Fibroblast of mammary gland (primary cell): ENCODE data around the gene APBB2.
A peak's percentile ranks its signal among the peaks of the same experiment; 100 is the strongest.

Experiments
- DNase-seq: peaks from one replicate; pipeline ENCODE4 v3.0.0-alpha.2; 2010; ENCODE audit warnings: low read depth
- H3K4me3 ChIP-seq: 2 replicates; pipeline ENCODE4 v1.5.1; 2011; ENCODE audit warnings: low read depth, mild to moderate bottlenecking, low read length, moderate library complexity; ENCODE audit not compliant: control insufficient read depth
- TF ChIP-seq, protein P1 (sequence below): conservative IDR thresholded peaks from 2 replicates; pipeline ENCODE4 v1.5.1; 2011; ENCODE audit warnings: low read depth, low read length, inconsistent platforms; ENCODE audit not compliant: control insufficient read depth, insufficient read depth

Gene APBB2

DNA sequence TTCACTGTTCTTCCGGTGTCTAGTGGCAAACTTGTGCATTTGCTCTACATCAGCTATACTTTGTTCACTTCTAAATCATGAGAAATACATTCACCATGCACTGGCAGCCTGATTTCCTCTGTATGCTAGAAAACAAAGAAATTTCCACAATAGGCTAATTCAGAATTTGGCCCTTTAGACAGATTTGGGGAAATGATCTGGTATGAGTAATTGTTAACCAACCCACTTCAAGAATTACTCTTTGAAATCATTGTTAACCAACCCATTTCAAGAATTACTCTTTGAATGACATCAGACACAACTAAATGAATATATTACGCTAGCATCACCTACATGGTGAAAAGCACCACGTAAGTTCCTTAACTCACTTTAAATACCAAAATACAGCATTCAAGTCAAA is 14.6 kb downstream of the APBB2 start:
- TF ChIP-seq, protein P1, sequence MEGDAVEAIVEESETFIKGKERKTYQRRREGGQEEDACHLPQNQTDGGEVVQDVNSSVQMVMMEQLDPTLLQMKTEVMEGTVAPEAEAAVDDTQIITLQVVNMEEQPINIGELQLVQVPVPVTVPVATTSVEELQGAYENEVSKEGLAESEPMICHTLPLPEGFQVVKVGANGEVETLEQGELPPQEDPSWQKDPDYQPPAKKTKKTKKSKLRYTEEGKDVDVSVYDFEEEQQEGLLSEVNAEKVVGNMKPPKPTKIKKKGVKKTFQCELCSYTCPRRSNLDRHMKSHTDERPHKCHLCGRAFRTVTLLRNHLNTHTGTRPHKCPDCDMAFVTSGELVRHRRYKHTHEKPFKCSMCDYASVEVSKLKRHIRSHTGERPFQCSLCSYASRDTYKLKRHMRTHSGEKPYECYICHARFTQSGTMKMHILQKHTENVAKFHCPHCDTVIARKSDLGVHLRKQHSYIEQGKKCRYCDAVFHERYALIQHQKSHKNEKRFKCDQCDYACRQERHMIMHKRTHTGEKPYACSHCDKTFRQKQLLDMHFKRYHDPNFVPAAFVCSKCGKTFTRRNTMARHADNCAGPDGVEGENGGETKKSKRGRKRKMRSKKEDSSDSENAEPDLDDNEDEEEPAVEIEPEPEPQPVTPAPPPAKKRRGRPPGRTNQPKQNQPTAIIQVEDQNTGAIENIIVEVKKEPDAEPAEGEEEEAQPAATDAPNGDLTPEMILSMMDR: no peak
- no peak for DNase-seq
- H3K4me3 ChIP-seq: no peak overlapping the region

DNA sequence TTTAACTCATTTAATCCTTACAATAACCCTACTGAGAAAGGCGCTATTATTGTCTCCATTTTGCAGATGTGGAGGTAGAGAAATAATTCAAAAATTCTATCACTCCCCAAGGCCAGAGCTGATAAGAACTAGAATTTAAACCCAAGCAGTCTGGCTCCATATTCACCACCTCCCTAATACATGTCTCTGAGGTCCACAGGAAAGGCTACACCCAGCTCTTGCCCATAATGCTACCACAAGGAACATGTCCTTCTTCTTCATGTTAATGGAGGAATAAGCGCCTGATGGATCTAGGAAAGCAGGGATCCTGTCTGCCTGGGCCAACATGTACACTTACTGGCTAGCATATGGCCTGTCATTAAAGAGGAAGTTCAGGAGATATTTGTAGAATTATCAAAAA is 16.3 kb downstream of the APBB2 start:
- no peak overlapping the region for H3K4me3 ChIP-seq
- no peak for DNase-seq
- TF ChIP-seq, protein P1: no peak

- no peak for DNase-seq
- TF ChIP-seq, protein P1: no peak
- H3K4me3 ChIP-seq: no peak overlapping the region
Measured at GRCh38 chr4:41197495-41197894, 16.8 kb downstream of the APBB2 start.

GRCh38 chr4:41196633-41197332 is 17.6 kb downstream of the APBB2 start:
- peak; percentile 45 for DNase-seq
- no peak overlapping the region for H3K4me3 ChIP-seq
- TF ChIP-seq, protein P1: no peak

DNA sequence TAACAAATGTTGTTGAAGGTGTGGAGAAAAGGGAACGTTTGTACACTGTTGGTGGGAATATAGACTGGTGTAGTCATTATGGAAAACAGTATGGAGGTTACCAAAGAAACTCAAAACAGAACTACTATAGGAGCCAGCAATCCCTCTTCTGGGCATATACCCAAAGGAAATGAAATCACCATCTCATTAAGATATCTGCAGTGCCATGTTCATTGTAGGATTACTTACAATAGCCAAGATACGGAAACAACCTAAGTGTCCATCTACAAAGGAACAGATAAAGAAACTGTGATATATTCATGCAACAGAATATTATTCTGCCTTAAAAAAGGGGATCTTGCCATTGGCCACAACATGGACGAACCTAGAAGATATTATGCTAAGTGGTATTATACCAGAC is 22.2 kb downstream of the APBB2 start:
- no peak overlapping the region for H3K4me3 ChIP-seq
- TF ChIP-seq, protein P1: no peak
- DNase-seq: peak; percentile 45

DNA sequence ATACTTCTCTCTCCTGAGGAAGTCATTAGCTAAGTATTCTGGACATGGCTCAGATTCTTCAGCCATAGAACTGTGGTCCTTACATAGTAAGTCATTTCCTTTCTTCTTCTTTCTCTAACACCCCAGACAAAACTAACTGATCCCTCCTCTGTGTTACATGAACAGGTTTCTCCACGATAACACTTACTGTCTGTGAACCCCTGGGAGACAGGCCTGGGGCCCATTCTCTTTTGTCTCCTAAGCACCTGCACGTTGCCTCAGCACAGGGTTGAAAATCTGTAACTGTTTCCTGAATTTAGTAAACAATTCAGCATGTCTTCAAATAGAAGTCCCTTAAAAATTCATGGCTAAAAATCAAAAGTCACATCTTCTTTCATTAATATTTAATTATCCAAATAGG is 24.7 kb downstream of the APBB2 start:
- TF ChIP-seq, protein P1: no peak
- no peak for DNase-seq
- H3K4me3 ChIP-seq: no peak overlapping the region
